Amniotic epithelial cell (primary cell): Measurements from ENCODE around the gene BRIP1.
"Not testable (repeated sequence)": the region's sequence is repeated elsewhere in the genome, so short reads cannot be mapped to it uniquely, and the experiment has no call there.

Experiments used
- DNase-seq: peaks from one replicate; pipeline ENCODE4 v3.0.0-alpha.2; 2010; ENCODE audit warnings: low read depth

Gene BRIP1

DNA sequence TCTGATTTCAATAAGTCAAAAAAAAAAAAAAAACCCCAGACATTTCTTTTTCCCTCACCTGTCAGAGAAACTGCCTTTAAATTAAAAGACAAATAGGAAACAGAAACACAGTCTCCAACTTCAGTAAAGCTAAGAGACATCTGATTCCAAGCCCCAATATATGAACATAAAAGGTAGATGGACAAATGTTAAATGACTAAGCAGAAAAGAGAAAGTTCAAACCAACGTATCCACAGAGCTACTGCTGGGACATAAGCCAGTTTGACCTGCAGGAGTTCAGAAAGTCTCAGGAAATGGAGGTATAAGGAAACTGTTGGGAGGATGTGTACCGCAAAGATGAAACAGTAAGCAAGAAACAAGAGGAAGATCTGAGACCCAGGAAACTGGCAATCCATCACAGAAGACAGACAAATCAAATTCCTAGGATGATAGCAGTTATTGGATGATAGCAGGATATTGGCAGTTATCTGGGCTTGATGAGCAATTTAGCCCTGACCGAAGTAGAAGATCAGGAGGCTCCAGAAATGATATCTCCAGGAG, 135.0 kb downstream of the BRIP1 start:
- DNase-seq: no peak

DNA sequence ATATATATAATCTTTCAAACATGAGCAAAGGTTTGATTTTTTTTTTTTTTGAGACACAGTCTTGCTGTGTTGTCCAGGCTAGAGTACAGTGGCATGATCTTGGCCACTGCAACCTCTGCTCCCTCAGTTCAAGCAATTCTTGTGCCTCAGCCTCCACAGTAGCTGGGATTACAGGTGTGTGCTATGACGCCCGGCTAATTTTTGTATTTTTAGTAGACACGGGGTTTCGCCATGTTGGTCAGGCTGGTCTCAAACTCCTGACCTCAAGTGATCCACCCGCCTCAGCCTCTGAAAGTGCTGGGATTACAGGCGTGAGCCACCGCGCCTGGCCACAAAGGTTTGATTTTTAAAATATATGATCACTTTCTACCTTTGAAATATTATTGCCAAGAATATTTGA, 135.5 kb downstream of the BRIP1 start:
- DNase-seq: not testable (repeated sequence)

DNA sequence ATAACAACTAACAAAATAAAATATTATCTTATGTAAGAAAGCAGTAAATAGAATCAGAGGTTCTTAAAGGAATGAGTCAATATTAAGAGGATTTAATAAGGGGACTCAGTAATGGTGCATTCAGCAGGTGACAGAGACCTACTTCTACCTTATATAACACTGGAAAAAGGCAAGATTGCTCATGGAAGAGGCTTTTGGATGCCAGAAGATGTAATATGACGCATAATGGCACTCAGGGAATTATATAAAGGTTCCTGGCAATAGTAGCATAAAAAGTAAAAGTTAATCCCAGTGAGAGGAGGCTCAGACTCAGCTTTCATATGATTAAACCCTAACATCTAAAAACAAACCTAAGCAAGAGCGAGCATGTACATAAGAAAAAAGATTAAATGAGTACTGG, 136.4 kb downstream of the BRIP1 start:
- no peak for DNase-seq

DNA sequence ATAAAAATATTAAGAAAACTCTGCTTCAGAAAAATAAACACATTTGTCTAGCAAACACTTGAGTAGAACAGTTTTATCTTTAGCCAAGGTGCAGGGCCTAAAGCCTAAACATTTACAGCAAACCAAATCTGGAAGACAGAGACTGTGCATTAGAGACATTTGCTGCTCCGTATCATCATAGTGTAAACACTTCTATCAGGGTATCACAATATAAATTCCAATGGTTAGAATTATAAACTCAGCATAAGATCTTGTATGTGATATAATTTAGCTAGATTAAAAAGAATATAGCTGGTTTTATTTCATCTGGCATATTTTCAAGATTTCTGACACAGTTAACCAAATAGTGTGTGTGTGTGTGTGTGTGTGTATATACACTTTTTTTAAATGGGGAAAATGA, 138.6 kb downstream of the BRIP1 start:
- DNase-seq: no peak

DNA sequence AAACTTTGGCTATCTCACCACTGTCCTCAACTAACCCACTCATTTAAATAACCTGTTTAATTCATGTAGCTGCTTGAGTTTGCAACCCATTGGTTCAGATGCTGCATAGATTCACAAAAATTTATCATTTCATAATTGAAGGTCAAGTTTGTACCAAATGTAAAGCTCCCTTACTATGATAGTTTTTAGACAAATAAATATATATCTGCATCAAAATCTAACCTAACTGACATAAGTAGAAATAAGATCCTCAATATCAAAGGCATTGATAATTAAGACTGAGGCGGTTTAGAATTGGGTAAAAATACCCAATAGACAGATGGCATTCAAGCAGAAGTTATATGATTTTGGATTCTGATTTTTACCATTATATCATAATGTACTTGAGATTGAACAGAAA, 139.4 kb downstream of the BRIP1 start:
- DNase-seq: no peak

DNA sequence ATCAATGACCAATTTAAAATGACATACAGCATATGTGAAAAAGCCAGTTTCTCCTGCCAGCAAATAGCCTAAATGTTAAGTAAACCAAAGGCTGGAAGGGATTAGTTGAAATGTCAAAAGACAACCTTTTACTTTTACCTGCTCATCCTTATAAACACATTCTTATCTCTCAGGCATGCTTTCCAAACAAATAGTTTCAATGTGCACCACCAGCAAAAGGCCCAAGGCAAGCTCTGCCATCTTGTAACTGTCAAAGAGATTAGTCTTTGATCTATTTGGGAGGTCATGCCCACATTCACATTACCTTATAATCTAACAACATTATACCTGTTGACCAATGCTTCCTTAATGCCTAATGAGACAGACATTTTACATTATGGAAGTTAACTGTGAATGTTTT, 140.1 kb downstream of the BRIP1 start:
- DNase-seq: no peak

DNA sequence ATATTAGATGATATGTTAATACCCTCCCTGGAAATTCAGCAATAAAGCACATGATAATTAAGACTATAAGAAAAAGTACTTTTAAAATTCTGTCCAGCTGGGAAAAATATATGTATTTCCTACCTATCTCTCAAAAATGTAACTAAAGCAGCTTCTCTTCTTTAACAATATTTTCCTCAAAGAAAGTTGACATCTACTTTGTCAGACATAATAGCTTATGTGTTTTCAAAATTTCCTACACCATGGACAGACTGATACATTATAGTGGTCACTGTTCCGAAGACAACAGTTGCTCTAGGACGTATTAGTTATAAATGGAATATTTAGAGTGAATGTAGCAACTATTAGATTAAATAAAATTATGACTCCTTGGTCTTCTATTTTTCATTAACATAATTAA, 140.9 kb downstream of the BRIP1 start:
- DNase-seq: no peak

DNA sequence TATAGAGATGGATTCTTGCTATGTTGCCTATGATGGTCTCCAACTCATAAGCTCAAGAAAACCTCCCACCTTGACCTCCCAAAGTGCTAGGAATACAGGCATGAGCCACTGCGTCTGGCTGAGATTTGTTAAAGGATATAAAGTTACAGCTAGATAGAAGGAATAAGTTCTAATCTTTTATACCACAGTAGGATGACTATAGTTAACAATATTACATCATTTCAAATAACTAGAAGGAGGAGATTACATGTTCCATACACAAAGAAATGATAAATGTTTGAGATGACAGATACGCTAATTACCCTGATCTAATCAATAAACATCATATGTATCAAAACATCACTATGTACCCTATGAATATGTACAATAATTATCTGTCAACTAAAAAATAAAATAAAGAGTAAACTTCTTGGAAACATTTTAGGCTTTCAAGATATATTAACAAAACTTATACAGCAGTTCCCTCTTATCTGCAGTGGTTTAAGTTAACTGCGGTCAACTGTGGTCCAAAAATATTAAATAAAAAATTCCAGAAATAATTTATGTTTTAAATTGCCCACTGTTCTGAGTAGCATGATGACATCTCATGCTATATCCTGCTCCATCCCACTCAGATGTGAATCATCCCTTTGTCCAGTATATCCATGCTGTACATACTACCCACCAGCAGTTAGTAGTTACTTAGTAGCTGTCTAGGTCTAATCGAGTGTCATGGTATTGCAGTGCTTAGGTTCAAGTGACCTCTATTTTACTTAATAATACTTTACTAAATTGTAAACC, 143.1 kb downstream of the BRIP1 start:
- DNase-seq: peak; percentile 79

DNA sequence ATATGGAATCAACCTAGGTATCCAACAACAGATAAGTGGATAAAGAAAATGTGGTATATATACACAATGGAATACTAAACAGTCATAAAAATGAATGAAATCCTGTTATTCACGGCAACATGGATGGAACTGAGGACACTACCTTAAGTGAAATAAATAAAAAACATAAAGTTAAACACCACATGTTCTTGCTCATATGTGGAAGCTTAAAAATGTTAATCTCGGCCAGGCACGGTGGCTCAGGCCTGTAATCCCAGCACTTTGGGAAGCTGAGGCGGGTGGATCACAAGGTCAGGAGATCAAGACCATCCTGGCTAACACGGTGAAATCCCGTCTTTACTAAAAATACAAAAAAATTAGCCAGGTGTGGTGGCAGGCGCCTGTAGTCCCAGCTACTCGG, 144.1 kb downstream of the BRIP1 start:
- DNase-seq: not testable (repeated sequence)

DNA sequence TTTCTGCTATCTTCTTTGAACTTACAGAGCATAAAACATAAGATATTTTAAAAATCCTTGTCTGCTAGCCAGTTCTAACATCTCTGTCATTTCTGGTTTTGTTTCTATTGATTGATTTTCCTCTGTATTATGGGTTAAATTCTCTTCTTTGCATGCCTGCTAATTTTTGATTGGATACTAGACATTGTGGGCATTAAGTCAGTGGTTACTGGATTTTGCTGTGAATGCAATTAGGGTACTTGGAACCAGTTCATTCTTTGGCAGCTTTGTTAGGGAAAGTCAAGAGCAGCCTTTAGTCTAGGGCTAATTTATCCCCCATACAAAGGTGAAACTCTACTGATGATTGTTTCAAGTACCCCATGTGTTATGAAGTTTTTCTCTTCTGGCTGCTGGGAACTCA, 145.3 kb downstream of the BRIP1 start:
- DNase-seq: no peak

DNA sequence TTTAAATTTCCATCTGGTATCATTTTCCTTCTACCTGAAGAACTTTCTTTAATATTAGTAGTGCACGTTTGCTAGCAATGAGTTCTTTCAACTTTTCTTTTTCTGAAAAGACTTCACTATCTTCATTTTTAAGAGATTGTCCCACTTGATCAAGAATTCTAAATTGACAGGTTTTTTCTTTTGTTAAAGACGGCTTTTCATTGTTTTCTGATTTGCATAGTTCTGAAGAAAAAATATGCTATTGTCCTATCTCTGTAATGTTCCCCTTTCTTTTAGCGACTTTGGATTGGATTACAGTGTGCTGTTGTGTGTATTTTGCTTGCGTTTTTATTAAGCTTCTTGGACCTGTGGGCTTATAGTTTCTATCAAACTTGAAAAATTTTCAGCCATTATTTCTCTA, 146.0 kb downstream of the BRIP1 start:
- DNase-seq: no peak

DNA sequence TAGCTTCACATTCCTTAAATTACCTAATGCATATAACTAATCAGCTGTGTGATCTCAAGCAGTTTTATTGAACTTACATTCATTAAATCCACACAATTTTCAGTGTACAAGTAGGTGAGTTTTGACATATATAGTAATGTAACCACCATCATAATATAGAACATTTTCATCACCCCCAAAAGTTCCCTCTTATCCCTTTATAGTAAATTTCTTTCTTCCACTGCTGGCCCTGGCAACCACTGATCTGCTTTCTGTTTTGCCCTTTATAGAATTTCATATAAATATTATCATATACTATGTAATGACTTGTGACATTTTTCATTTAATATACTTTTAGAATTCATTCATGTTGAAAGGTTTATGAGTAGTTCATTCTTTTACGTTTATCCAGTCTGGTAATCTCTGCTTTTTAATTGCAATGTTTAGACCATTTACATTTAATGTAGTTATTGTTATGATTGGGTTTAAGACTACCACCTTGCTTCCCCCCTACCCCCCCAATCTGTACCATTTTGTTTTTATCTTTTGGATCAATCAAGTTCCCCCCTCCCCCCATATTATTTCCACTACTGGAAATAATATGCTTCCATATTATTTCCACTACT, 147.0 kb downstream of the BRIP1 start:
- no peak for DNase-seq

DNA sequence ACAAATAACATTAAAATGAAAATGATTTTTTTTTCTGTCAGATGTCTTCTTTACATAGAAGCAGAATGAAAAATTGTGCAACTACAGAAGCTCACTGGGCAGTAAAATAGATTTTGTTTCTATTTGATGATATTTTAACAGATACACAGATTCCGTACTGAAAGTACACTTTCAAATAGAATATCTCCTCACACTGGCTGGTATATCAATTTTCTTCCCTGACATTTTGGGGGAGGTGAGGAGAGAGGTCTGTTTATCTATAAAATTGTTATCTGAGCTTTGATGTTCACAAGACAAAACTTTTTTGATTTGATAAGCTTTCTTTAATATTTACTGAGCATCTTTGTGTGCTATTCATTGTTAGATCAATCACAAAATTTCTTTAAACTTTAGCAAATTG, 148.0 kb downstream of the BRIP1 start:
- no peak for DNase-seq

DNA sequence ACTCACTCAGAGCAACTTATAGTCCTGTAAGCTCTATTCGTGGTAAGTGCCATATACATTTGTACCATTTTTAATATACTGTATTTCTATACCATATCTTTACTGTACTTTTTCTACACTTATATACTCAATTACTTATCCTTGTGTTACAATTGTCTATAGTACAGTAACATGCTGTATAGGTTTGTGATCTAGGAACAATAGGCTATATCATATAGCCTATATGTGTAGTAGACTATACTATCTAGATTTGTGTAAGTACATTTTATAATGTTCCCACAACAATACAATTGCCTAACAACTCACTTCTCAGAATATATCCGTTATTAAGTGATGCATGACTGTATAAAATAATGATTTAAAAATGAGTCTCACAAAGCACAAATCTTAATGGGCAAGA, 149.0 kb downstream of the BRIP1 start:
- no peak for DNase-seq

DNA sequence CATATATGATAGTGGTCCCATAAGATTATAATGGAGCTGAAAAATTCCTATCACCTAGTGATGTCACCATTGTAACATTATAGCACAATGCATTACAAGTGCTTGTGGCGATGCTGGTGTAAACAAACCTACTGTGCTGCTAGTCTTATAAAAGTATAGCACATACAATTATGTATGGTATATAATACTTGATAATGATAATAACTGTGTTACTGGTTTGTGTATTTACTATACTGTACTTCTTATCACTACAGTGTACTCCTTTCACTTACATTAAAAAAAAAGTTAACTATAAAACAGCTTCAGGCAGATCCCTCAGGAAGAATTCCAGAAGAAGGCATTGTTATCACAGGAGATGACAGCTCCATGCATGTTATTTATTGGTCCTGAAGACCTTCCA, 150.3 kb downstream of the BRIP1 start:
- DNase-seq: peak; percentile 39

DNA sequence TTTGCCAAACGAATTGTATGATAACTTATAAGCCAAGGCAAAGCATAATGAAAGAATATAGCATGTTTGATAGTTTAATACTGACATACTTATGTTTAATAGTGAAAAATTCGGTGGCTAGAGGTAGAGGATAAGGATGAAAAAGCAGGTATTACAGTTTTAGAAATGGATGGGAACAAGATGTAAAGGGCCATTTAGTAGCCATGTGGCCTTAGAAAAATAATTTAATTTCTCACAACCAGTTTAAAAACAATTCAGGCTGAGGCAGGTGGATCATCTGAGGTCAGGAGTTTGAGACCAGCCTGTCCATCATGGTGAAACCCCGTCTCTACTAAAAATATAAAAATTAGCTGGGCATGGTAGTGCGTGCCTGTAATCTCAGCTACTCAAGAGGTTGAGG, 152.8 kb downstream of the BRIP1 start:
- DNase-seq: no peak

DNA sequence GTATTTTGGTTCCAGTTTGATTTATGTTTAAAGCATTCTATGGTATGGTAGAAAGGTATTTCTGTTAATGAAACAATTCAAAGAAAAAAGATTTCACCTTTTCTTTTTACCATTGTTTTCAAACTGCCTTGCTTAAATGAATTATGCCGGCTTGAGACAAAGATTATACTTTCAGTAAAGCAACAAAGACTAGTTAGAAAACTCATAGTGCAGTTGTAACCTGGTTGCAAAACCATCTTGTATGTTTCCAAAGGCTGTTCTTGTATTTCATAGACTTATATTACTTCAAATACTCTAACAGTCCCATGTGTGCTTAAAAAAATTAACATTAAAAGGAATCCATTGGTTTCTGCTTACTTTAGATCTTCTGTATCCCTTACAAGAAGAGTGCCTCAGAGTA, 153.8 kb downstream of the BRIP1 start:
- DNase-seq: no peak

DNA sequence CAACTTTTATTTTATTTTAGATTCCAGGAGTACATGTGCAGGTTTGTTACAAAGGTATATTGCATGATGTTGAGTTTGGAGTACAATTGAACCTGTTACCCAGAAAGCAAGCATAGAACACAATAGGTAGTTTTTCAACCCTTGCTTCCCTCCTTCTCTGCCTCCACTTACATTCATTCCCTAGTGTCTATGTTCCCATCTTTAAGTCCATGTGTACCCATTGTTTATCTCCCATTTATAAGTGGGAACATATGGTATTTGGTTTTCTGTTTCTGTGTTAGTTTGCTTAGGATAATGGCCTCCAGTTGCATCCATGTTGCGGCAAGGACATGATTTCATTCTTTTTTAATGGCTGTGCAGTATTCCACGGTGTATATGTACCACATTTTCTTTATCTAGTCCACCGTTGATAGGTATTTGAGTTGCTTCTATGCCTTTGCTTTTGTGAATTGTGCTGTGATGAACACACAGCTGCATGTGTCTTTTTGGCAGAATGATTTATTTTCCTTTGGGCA, 158.3 kb downstream of the BRIP1 start:
- DNase-seq: no peak

DNA sequence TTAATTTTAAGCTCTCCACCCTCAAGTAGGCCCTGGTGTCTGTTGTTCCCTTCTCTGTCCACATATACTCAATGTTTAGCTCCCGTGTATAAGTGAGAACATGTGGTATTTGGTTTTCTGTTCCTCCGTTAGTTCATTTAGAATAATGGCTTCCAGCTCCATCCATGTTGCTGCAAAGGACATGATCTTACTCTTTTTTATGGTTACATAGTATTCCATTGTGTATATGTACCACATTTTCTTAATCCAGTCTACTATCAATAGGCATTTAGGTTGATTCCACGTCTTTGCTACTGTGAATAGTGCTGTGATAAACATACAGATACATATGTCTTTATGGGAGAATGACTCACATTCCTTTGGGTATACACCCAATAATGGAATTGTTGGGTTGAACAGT, 160.9 kb downstream of the BRIP1 start:
- DNase-seq: no peak

DNA sequence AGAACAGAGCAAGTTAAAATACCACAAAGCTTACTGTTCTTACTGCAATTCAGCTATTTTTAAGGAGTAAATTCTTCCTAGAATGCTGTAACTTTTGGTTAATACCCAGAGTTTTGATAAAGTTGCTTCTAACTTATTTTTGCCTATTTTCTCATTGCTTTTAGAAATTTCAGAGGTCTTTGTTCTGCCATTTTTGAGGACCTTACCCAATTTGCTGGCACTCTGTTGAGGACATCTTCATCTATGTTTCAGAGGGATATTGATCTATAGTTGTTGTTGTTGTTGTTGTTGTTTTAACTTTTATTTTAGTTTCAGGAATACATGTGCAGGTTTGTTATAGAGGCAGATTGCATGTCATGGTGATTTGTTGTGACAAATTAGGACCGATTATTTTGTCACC, 161.3 kb downstream of the BRIP1 start:
- no peak for DNase-seq

DNA sequence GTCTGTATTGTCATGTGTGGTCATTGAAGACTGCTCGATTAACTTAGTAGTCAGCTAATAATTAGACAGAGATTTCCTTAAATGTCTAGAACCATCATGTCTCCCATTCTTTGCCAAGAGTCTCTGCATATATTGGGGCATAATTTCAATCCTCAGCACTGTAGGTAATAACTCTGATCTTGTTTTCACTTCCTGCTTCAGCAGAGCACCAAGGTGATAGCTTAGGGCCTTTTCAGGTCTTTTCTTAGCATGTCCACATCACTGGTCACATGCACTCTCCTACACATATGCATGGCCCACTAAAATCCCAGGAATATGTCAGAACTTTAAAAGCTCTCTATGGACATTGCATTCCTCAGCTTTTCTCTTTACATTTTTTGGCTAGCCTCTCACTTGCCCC, 162.0 kb downstream of the BRIP1 start:
- no peak for DNase-seq

DNA sequence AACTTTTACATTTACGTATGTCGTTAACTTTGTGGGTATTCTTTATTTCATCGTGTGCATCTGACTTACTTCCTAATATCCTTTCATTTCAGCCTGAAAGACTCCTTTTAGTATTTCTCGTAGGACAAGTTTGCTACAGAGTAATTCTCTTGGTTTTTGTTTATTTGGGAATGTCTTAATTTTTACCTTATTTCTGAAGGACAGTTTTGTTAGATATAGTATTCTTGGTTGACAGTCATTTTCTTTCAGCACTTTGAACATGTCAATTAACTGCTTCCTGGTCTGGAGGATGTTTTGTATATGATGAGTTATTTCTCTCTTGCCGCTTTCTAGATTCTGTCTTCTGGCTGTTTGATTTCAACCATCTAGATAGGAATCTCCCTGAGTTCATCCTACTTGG, 163.1 kb downstream of the BRIP1 start:
- DNase-seq: peak; percentile 17

DNA sequence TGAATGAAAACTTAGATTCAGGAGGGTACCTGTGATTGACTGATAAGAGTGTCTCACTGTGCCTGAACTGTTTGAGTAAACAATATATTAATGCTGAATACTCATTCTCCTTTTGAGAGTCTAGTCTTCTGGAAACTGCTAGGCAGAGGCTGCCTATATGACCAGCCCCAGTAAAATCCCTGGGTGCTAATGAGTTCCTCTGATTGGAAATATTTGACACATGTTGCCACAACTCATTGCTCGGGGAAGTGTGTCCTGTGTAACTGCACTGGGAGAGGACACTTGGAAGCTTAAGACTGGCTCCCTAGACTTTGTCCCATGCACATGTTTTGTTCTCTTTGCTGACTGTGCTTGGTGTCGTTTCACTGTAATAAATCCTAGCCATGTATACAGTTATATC, 163.6 kb downstream of the BRIP1 start:
- no peak for DNase-seq

DNA sequence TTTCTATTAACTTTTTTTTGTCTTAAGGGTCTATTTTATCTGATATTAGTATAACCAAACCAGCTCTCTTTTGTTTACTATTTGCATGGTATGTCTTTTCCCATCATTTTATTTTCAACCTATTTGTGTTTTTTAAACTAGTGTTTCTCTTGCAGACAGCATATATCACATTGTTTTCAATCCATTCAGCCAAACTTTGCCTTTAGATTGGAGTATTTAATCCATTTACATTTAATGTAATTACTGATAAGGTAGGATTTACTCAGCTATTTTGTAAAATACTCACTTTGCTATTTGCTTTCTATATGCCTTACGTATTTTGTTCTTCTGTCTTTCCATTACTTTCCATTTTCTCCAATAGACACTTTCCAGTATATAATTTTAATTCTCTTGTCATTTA, 164.3 kb downstream of the BRIP1 start:
- DNase-seq: no peak
